ENCODE results near the gene TLR10.

The TLR10 gene

GRCh38 chr4:38728631-38729141 lies 54.1 kb downstream of the TLR10 start:
- DNase-seq = no peak

DNA sequence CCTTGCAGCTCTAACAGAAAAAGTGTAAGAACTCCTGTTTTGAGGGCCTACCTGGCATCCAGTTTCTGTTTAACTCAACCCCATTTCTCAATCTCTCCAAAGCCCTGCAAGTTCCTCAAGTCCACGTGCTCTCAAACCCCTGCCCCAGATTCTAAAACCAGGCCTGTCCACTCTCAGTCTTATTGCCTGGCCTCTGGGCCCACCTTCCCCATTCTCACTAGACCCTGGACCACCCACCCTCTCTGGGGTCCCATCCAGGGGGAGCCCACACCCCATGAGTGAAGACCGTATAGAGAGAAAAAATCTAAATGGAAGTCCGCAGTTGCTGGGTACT lies 58.3 kb downstream of the TLR10 start:
- DNase-seq = no peak

DNA sequence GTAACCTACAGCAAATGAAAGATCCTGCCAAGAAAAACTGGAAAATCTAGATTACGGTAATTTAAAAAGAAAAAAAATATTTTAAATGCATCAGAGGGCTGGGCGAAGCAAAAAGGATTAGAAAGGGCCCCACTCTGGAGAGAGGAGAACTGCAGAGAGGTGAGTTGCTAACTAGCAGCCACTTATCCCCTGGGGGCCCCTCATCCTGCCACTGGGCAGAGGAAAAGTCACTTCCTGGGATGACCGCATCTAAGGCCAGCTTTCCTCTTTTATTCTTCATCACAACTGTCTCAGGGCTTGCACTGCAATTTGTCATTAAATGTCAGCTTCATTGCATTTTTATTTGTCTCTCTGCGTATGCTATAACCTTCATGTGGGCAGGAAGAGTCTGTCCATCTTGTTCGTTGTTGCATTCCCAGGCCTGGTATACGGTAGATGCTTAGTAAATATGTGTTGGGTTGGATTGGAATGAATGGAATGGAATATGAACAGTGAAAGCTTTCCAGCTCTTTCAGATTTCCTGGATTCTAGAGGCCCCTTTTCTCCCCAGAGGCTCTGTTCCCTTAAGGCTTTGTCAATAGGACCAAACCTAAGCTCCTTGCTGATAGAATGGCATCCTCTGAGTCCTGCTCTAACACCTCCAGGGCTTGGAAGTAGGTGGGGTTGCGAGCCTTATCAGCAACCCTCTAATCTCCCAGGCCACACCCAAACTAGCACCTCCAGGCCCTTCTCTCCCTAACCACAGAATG lies 58.9 kb downstream of the TLR10 start:
- no peak for DNase-seq

- no peak for DNase-seq
These were observed 59.7 kb downstream of the TLR10 start for GRCh38 chr4:38723114-38723513.

Measured in SHP77 treated with DMSO at 0.1 percent for 48 hours (cell line).